GM23338 (cell line): ENCODE data around the gene DPP3.

Source experiments
- CREB1 ChIP-seq: fragments of 250-450 bp; sonication (Bioruptor Pico); IDR thresholded peaks from 2 replicates; pipeline ENCODE4 v1.5.0; 2020; ENCODE audit warnings: low read depth, mild to moderate bottlenecking, moderate library complexity
- EZH2 ChIP-seq: fragments of 200-600 bp; sonication (generic); IDR thresholded peaks from one replicate; pipeline ENCODE4 v1.8.0; 2017; ENCODE audit warnings: antibody characterized with exemption, mild to moderate bottlenecking, low read depth; ENCODE audit not compliant: unreplicated experiment
- EZH2phosphoT487 ChIP-seq: fragments of 200-600 bp; sonication (generic); IDR thresholded peaks from one replicate; pipeline ENCODE4 v1.8.1; 2018; ENCODE audit warnings: antibody characterized with exemption; ENCODE audit not compliant: unreplicated experiment
- JUNB ChIP-seq: IDR thresholded peaks from one replicate; pipeline ENCODE4 v1.6.1; 2016; ENCODE audit warnings: antibody characterized with exemption; ENCODE audit not compliant: unreplicated experiment
- NANOG ChIP-seq: IDR thresholded peaks from 2 replicates; pipeline ENCODE4 v1.6.1; 2016; ENCODE audit warnings: antibody characterized with exemption, borderline replicate concordance
- POLR2AphosphoS5 ChIP-seq: IDR thresholded peaks from 2 replicates; pipeline ENCODE4 v1.6.1; 2016; ENCODE audit warnings: antibody characterized with exemption, low read depth
- ZNF331 ChIP-seq: fragments of 250-450 bp; sonication (Bioruptor Pico); IDR thresholded peaks from 2 replicates; pipeline ENCODE4 v1.5.0; 2020; ENCODE audit warnings: low read depth, mild to moderate bottlenecking, moderate library complexity
- TF ChIP-seq, protein P1 (sequence below), 2 experiments: fragments of 200-600 bp in 1 of 2; sonication (generic) in 1 of 2; conservative IDR thresholded peaks; 2 replicates each; pipeline versions ENCODE4 v1.5.1 to v1.6.1; 2016 to 2017; ENCODE audit warnings: antibody characterized with exemption in 2 of 2, low read depth in 2 of 2, mild to moderate bottlenecking in 2 of 2, moderate library complexity in 1 of 2
- TF ChIP-seq, protein P2 (sequence below): IDR thresholded peaks from 2 replicates; pipeline ENCODE4 v1.6.1; 2016; ENCODE audit warnings: antibody characterized with exemption
- TF ChIP-seq, protein P3 (sequence below): IDR thresholded peaks from one replicate; pipeline ENCODE4 v1.6.1; 2018; ENCODE audit warnings: antibody characterized with exemption; ENCODE audit not compliant: unreplicated experiment

DNA sequence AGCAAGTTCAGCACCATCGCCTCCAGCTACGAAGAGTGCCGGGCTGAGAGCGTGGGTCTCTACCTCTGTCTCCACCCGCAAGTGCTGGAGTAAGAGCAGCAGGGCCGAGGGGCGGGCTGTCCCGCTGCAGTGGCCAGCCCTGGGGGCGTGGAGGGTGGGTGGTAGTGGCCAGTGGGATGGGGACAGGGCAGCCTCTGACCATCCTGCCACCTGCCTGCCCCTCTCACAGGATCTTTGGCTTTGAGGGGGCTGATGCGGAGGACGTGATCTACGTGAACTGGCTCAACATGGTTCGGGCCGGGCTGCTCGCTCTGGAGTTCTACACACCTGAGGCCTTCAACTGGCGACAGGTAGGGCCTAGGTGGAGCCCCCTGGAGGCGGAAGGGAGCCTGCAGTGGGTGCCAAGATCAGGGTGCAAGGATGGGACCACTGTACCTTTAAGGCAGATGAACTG, 15.2 kb downstream of the DPP3 start:
- TF ChIP-seq POLR2AphosphoS5 = no peak
- TF ChIP-seq EZH2 = no peak
- TF ChIP-seq, protein P1, sequence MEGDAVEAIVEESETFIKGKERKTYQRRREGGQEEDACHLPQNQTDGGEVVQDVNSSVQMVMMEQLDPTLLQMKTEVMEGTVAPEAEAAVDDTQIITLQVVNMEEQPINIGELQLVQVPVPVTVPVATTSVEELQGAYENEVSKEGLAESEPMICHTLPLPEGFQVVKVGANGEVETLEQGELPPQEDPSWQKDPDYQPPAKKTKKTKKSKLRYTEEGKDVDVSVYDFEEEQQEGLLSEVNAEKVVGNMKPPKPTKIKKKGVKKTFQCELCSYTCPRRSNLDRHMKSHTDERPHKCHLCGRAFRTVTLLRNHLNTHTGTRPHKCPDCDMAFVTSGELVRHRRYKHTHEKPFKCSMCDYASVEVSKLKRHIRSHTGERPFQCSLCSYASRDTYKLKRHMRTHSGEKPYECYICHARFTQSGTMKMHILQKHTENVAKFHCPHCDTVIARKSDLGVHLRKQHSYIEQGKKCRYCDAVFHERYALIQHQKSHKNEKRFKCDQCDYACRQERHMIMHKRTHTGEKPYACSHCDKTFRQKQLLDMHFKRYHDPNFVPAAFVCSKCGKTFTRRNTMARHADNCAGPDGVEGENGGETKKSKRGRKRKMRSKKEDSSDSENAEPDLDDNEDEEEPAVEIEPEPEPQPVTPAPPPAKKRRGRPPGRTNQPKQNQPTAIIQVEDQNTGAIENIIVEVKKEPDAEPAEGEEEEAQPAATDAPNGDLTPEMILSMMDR (conservative IDR thresholded peaks at IDR 0.05; ENCODE audit: low read depth in 2 of 2) = peak; percentile 68 to 75
- TF ChIP-seq EZH2phosphoT487 = no peak
- TF ChIP-seq CREB1 (CRISPR knock-in tag) = no peak
- no peak for TF ChIP-seq JUNB
- no peak for TF ChIP-seq NANOG
- TF ChIP-seq, protein P2, sequence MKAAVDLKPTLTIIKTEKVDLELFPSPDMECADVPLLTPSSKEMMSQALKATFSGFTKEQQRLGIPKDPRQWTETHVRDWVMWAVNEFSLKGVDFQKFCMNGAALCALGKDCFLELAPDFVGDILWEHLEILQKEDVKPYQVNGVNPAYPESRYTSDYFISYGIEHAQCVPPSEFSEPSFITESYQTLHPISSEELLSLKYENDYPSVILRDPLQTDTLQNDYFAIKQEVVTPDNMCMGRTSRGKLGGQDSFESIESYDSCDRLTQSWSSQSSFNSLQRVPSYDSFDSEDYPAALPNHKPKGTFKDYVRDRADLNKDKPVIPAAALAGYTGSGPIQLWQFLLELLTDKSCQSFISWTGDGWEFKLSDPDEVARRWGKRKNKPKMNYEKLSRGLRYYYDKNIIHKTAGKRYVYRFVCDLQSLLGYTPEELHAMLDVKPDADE = no peak
- TF ChIP-seq, protein P3, sequence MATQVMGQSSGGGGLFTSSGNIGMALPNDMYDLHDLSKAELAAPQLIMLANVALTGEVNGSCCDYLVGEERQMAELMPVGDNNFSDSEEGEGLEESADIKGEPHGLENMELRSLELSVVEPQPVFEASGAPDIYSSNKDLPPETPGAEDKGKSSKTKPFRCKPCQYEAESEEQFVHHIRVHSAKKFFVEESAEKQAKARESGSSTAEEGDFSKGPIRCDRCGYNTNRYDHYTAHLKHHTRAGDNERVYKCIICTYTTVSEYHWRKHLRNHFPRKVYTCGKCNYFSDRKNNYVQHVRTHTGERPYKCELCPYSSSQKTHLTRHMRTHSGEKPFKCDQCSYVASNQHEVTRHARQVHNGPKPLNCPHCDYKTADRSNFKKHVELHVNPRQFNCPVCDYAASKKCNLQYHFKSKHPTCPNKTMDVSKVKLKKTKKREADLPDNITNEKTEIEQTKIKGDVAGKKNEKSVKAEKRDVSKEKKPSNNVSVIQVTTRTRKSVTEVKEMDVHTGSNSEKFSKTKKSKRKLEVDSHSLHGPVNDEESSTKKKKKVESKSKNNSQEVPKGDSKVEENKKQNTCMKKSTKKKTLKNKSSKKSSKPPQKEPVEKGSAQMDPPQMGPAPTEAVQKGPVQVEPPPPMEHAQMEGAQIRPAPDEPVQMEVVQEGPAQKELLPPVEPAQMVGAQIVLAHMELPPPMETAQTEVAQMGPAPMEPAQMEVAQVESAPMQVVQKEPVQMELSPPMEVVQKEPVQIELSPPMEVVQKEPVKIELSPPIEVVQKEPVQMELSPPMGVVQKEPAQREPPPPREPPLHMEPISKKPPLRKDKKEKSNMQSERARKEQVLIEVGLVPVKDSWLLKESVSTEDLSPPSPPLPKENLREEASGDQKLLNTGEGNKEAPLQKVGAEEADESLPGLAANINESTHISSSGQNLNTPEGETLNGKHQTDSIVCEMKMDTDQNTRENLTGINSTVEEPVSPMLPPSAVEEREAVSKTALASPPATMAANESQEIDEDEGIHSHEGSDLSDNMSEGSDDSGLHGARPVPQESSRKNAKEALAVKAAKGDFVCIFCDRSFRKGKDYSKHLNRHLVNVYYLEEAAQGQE = no peak
- no peak for TF ChIP-seq ZNF331
